ENCODE data around the gene GRXCR1.
A peak's percentile ranks its signal among the peaks of the same experiment; 100 is the strongest.

The GRXCR1 gene

GRCh38 chr4:42927946-42928345, 35.4 kb downstream of the GRXCR1 start:
- DNase-seq (ENCODE audit: low spot score) (no peak), FAIRE-seq (no peak)

- DNase-seq (ENCODE audit: low spot score): no peak
- FAIRE-seq: no peak
Observed at GRCh38 chr4:42928582-42928981, 36.1 kb downstream of the GRXCR1 start.

GRCh38 chr4:42942216-42942615, 49.7 kb downstream of the GRXCR1 start:
- DNase-seq (ENCODE audit: low spot score) (no peak), FAIRE-seq (no peak)

- FAIRE-seq (no peak), DNase-seq (ENCODE audit: low spot score) (no peak)
Observed at GRCh38 chr4:42945874-42946273, 53.4 kb downstream of the GRXCR1 start.

- DNase-seq (ENCODE audit: low spot score): no peak
- FAIRE-seq: no peak
Observed at GRCh38 chr4:42953321-42953720, 60.8 kb downstream of the GRXCR1 start.

- FAIRE-seq (peak; percentile 27), DNase-seq (ENCODE audit: low spot score) (no peak)
Observed at GRCh38 chr4:42954963-42955669, 62.6 kb downstream of the GRXCR1 start.

GRCh38 chr4:42955746-42956505, 63.4 kb downstream of the GRXCR1 start:
- FAIRE-seq: no peak
- no peak for DNase-seq (ENCODE audit: low spot score)

GRCh38 chr4:42965326-42965725, 72.8 kb downstream of the GRXCR1 start:
- FAIRE-seq (no peak), DNase-seq (ENCODE audit: low spot score) (no peak)

GRCh38 chr4:42985976-42986375, 93.5 kb downstream of the GRXCR1 start:
- DNase-seq (ENCODE audit: low spot score) (no peak), FAIRE-seq (no peak)

GRCh38 chr4:42995343-42995944, 102.9 kb downstream of the GRXCR1 start:
- DNase-seq (ENCODE audit: low spot score) (peak; percentile 48), FAIRE-seq (peak; percentile 50)

- no peak for FAIRE-seq
Observed at GRCh38 chr4:43008793-43009192, 116.3 kb downstream of the GRXCR1 start.

GRCh38 chr4:43014256-43014655, 121.7 kb downstream of the GRXCR1 start:
- no peak for FAIRE-seq
- no peak for DNase-seq (ENCODE audit: low spot score)

More at GRCh38 chr4:43008793-43009192, 116.3 kb downstream of the GRXCR1 start:
- DNase-seq (ENCODE audit: low spot score): no peak

GRCh38 chr4:43041632-43042031, 149.1 kb downstream of the GRXCR1 start:
- DNase-seq (ENCODE audit: low spot score): no peak
- no peak for FAIRE-seq

- FAIRE-seq (no peak), DNase-seq (ENCODE audit: low spot score) (no peak)
Observed at GRCh38 chr4:43047058-43047457, 154.5 kb downstream of the GRXCR1 start.

- FAIRE-seq (no peak), DNase-seq (ENCODE audit: low spot score) (no peak)
Observed at GRCh38 chr4:43048570-43048969, 156.1 kb downstream of the GRXCR1 start.

- FAIRE-seq (no peak), DNase-seq (ENCODE audit: low spot score) (no peak)
Observed at GRCh38 chr4:43049326-43049725, 156.8 kb downstream of the GRXCR1 start.

GRCh38 chr4:43066415-43066814, 173.9 kb downstream of the GRXCR1 start:
- no peak for FAIRE-seq
- DNase-seq (ENCODE audit: low spot score): no peak

GRCh38 chr4:43071069-43071468, 178.6 kb downstream of the GRXCR1 start:
- FAIRE-seq (no peak), DNase-seq (ENCODE audit: low spot score) (no peak)
